ENCODE results near the gene TCF12. TPM values are rescaled to one million over a fixed set of nuclear protein-coding genes. Genes with fewer than 3 reads are reported as not detected.

The TCF12 gene
- total and polyA plus RNA-seq, 2 of the 8 experiments (the other 6 are each of a cell fraction or from before 2014, with no cell fraction given), result 85.8 to 101 TPM

GRCh38 chr15:57245714-57246113, 327.3 kb downstream of the TCF12 start (continued):
- TF ChIP-seq CHD7 (IDR thresholded peaks at IDR 0.05; ENCODE audit: insufficient replicate concordance, low read length) (no peak), TEAD4 (IDR thresholded peaks at IDR 0.05; ENCODE audit: low read depth, low read length) (no peak), SIX5 (IDR thresholded peaks at IDR 0.05; ENCODE audit: low read depth, low read length) (no peak), KDM4A (IDR thresholded peaks at IDR 0.05; ENCODE audit: low read depth, low read length, severe bottlenecking) (no peak), ZNF274 (IDR thresholded peaks at IDR 0.05; ENCODE audit: borderline replicate concordance, extremely low read depth, low read length) (no peak), CREB1 (IDR thresholded peaks at IDR 0.05) (no peak), RBBP5 (IDR thresholded peaks at IDR 0.05; ENCODE audit: borderline replicate concordance, low read depth, low read length) (no peak), POLR2A (IDR thresholded peaks at IDR 0.05; ENCODE audit: control extremely low read depth in 1 of 2, low read depth in 2 of 2, low read length in 2 of 2) (no peak), RFX5 (IDR thresholded peaks at IDR 0.05; ENCODE audit: borderline replicate concordance, low read depth, low read length) (no peak)
